ENCODE data around the gene KBTBD7.
"Not testable (repeated sequence)": the region's sequence is repeated elsewhere in the genome, so short reads cannot be mapped to it uniquely, and the experiment has no call there.

The KBTBD7 gene

GRCh38 chr13:41196011-41196410, 1.6 kb upstream of the KBTBD7 start:
- DNase-seq: no peak

GRCh38 chr13:41193469-41193868, 900 bp downstream of the KBTBD7 start:
- peak; percentile 0 for DNase-seq

GRCh38 chr13:41188584-41188983, 5.8 kb downstream of the KBTBD7 start:
- DNase-seq: no peak

GRCh38 chr13:41186481-41186880, 7.9 kb downstream of the KBTBD7 start:
- no peak for DNase-seq

- DNase-seq: no peak
These were observed 12.1 kb downstream of the KBTBD7 start for GRCh38 chr13:41182231-41182630.

- no peak for DNase-seq
These were observed 14.6 kb downstream of the KBTBD7 start for GRCh38 chr13:41179593-41180250.

- no peak for DNase-seq
These were observed 16.3 kb downstream of the KBTBD7 start for GRCh38 chr13:41178040-41178439.

- DNase-seq: no peak
These were observed 16.8 kb downstream of the KBTBD7 start for GRCh38 chr13:41177616-41178015.

GRCh38 chr13:41175576-41175975, 18.8 kb downstream of the KBTBD7 start:
- not testable (repeated sequence) for DNase-seq

GRCh38 chr13:41162151-41162550, 32.2 kb downstream of the KBTBD7 start:
- DNase-seq: no peak

GRCh38 chr13:41159174-41159573, 35.2 kb downstream of the KBTBD7 start:
- DNase-seq: no peak

- DNase-seq: no peak
These were observed 37.2 kb downstream of the KBTBD7 start for GRCh38 chr13:41157048-41157717.

GRCh38 chr13:41156620-41157019, 37.7 kb downstream of the KBTBD7 start:
- no peak for DNase-seq

GRCh38 chr13:41154042-41154441, 40.3 kb downstream of the KBTBD7 start:
- DNase-seq: no peak

- DNase-seq: no peak
These were observed 42.4 kb downstream of the KBTBD7 start for GRCh38 chr13:41152005-41152404.

GRCh38 chr13:41150058-41150457, 44.3 kb downstream of the KBTBD7 start:
- DNase-seq: no peak

- no peak for DNase-seq
These were observed 45.7 kb downstream of the KBTBD7 start for GRCh38 chr13:41148419-41149283.

GRCh38 chr13:41145136-41145908, 49.0 kb downstream of the KBTBD7 start:
- DNase-seq: no peak

GRCh38 chr13:41144576-41144975, 49.8 kb downstream of the KBTBD7 start:
- DNase-seq: no peak
